GM18951 (cell line): ENCODE data around the gene PDLIM7.

Experiments used
- POLR2A ChIP-seq: IDR thresholded peaks from 4 replicates; pipeline ENCODE4 v1.6.1; 2011; ENCODE audit warnings: mild to moderate bottlenecking; ENCODE audit not compliant: insufficient read length, insufficient read depth; ENCODE audit errors: extremely low read depth
- in situ Hi-C: fragments of 300-500 bp; cut with MboI; formaldehyde crosslinking; loops from one replicate; pipeline ENCODE4 v1.12.0; 2022; ENCODE audit warnings: low sequenced_read_pairs, mixed read lengths, inconsistent platforms; ENCODE audit not compliant: unreplicated experiment

The PDLIM7 gene

DNA sequence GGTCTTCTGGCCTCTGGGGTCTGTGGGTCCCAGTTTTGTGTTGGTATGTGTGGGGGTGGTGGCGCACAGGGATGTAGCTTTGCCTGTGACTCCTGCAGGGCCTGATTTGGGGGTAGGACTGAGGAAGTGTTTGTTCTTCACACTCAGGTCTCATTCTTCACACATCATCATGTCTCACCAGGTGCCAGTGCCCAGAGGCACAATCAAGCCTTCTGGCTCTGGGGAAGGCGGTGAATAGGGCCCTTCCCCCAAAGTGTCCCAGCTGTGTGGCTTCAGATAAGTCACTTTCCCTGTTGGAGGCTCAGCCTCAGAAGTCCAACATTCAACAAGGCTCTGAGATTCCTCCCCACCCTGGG, 29.1 kb downstream of the PDLIM7 start:
- TF ChIP-seq POLR2A: no peak
- in situ Hi-C loops: no loop called here

DNA sequence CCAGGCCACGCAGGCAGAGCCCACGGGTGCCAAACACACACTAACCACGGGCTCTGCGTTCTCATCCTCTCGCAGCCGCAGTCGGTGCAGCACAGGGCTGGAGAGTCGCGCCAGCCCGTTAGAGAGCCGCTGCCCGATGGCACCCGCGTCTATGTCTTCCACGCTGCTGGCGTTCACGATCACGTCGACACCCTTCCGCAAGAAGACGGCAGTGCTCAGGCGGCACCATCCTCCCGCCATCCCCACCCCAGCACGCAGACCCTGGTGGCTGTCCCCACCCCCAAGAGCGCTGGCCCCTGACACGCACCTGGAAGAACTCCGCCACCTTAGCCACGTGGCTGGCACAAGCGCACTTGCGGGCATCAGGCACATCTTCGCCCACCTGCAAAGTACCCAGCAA, 30.0 kb downstream of the PDLIM7 start:
- TF ChIP-seq POLR2A: no peak
- in situ Hi-C loops: no loop called here

DNA sequence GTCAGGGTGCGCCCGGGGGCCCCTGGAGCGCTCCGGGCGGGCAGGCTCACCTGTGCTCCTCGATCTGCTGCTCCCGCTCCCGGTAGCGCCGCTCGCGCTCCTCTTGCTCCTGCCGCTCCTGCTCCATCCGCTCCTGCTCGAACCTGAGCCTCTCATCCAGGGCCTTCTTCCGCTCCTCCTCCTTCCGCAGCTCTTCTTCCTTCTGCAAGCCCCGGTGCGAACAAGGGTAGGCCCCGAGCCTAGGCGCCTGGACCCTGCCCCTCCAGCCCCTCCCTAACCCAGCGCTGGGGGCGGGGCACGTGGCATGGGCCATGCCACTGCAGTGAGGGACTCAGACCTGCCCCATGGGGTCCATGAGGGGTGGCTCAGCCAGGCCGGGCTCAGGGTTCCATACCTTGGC, 30.5 kb downstream of the PDLIM7 start:
- TF ChIP-seq POLR2A: no peak
- in situ Hi-C loops: no loop called here

DNA sequence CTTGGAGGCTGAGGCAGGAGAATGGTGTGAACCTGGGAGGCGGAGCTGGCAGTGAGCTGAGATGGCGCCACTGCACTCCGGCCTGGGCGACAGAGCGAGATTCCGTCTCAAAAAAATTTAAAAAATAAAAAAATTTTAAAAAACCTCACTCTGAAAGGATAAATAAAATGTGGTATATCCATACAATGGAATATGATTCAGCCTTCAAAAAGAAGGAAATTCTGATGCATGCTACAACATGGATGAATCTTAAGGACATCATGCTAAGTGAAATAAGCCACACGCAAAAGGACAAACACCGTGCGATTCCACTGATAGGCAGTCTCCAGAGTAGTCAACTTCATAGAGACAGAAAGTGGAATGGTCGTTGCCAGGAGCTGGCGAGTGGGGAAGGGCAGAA, 32.4 kb downstream of the PDLIM7 start:
- no peak for TF ChIP-seq POLR2A
- in situ Hi-C loops: no loop called here

DNA sequence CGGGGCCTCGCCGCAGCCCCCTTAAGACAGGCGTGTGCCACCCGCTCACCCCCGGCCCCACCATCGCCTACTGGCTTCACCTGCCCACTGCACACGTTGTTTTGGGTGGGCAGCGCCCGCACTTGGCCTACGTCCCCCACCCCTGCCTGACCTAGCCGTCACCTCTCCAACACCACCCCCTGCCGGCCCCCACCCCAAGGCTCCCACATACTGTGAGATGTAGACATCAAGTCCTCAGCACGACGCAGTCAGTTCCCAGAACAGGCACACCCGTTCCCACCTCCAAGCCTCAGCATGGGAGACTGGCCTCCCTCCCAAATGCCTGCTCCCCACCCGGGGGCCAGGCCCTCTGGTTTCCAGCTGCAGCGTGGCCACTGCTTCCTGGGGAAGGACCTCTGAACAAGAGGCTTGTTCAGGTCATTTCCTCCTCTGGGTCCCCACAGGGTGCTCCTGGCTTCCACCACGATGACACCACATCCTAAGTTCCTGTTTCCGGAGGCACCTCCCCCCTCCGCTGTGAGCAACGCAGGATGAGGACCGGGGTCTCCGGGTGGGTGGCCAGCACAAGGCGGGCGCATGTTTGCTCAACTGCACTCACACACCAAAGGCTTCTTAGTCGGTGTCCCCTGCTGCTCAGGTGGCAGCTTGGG, 35.3 kb downstream of the PDLIM7 start:
- in situ Hi-C loops: no loop called here
- no peak for TF ChIP-seq POLR2A

DNA sequence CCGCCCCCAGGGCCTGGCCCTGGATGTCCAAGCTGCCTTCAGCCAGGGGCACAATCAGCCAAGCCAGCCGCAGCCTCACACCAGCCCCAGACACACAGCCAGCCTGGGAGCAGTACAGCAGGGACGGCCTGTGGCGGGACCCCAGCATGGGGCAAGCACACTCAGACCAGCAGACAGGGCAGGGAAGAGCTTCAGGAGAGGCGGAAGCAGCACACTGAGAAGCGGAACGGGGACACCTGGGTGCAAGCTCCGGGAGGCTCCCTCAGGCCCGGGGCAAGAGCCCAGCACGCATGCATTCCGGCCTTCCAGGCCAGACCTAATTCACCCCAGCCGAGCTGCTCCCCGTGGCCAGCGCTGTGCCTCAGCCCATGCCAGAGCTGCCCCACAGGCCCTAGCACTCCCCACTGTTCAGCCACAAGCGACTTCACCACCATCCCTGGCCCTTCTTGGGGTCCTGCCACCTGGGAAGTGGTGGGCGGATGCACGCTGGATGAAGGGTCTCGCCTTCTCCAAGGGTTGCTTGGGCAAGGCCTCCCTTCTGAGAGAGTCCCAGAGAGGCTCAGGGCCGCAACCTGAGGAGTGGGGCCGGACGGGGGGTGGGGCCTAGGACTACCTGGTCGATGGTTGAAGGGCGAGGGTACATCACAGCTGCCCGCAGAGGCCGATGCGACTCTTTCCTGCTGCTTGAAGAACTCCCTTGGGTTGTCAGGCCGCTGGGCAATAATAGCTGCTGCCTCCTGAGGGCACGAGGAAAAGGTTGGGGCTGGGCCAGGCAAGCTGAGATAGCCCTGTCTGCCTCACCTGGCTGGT, 37.4 kb downstream of the PDLIM7 start:
- in situ Hi-C loops: no loop called here
- no peak for TF ChIP-seq POLR2A

DNA sequence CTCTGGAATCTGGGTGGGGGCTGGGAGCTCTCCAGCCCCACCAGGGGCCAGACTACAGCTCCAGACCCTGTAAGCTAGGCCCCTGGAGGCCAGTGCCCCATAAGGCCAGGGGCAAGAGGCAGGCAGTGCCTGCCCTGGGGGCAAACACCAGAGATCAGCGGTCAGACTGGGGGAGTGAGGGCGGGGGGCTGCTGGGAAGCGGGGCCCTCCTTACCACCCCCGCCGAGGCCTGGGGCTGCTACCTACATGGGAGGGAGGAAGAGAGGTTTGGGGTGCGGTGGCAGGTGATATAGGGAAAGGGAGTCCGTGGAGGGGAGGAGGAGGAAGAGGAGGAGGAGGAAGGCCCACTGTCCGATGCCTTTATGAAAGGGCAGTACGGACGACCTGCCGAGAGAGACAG, 38.0 kb downstream of the PDLIM7 start:
- no peak for TF ChIP-seq POLR2A
- in situ Hi-C loops: no loop called here

DNA sequence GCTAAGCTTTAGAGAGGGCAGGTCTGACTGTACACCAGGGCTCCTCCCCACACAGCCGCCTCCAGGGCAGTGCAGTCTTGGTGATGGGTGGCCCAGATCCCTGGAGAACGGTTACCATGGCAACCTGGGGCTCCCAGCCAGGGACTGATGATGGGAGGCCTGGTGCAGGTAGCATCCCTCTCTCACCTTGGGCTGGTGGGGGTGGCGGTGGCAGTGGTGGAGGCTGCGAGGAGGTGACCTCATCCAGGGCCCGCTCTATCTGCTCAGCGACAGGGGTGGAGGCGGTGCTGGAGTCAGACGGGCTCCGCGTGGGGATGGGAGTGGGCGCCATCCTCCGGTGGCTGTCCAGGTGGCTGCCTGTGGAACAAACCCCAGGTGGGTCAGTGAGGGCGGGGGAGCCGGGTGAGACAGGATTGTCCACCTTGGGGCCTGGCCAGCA, 38.5 kb downstream of the PDLIM7 start:
- in situ Hi-C loops: no loop called here
- no peak for TF ChIP-seq POLR2A

DNA sequence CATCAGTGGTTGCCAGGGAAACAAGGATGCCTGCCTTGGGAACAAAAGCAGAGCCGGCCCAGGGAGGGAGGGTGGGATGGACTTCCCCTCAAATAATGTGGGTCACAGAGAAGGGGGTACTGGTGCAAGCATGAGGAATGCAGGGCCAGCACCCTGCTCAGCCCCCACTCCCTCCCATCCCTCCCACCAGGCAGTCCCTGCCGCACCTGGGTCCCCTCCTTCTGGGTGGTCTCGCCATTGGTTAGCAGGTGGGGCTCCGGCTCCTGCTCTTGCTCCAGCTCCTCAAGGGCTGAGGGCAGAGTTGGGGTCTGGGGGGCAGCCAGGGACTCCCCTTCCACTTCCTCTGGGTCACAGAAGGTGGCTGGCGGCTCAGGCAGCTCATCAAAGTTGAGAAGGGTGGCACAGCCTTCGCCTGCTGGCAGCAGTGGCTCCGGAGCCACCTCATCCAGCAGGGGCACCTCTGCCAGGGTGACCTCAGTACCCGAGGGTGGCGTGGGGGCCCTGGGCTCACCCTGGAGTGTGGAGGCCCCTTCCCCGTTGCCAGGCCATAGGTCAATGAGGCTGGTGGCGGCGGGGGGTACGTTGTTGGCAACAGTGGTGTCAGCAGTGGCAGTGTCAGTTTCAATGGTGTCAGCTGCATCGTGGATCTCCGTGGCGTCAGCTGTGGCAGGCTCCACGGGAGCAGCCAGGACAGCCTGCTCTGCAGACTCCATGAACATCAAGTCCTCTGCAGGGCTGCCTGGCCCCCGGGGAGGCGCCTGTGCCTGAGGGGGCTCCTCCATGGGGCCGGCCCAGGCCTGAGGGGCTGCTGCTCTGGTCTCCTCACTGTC, 39.3 kb downstream of the PDLIM7 start:
- in situ Hi-C loops: no loop called here
- TF ChIP-seq POLR2A: no peak

DNA sequence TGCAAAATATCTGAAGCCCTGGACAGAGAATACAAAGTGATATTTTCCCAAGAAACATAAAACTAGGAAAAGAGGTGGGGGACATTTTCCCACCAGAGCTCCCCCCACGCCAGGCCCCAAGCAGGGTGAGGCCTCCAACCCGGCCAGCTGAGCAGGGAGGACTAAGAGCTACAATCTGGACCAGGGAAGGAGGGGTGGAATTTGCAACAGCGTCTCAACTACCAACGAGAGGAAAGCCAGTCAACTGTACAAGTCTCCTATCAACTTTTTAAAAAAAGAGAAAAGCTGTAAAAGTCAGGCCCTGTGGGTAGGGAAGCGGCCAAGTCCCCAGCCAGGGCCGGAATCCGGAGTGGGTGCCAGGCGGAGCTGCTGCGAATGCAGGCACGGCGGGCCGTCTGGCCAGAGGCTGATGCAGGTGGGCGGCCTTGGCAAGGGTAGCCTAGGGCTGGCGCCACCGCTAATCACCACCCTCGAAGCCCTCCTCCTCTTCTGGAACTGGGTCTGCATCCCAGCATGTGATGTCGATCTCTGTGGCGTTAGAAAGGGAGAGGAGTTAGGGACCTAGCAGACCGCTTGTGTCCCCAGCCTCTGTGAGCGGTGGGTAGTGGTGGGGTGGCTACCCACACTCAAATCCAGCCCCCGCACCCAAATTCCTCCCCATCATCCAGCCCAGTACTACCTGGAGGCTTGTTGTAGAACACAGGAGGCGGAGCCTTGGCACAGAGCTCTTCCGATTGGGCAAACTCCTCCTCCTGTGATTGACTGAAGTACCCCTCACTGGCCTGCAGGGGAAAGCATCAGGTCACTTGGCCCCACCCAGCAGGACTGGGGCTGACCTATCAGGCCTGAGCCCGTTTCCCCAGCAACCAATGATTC, 40.2 kb downstream of the PDLIM7 start:
- TF ChIP-seq POLR2A: no peak
- in situ Hi-C loops: no loop called here

DNA sequence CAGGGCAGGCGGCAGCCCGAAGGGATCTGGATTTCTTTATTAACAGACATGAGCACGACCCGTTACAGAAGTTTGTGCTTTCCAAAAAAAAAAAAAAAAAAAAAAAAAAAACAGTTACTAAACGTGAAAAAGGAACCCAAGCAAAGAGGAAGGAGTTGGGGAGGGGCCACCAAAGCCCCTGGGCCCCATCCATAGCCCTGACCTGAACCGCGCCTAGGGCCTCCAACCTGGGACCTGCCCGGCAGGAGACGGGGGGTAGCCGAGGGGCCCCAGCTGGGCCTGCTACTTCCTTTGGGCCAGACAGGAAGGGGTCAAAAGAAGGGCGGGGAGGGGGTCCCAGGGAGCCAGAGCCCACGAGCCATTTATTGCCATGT, 40.8 kb downstream of the PDLIM7 start:
- TF ChIP-seq POLR2A: no peak
- in situ Hi-C loops: no loop called here

DNA sequence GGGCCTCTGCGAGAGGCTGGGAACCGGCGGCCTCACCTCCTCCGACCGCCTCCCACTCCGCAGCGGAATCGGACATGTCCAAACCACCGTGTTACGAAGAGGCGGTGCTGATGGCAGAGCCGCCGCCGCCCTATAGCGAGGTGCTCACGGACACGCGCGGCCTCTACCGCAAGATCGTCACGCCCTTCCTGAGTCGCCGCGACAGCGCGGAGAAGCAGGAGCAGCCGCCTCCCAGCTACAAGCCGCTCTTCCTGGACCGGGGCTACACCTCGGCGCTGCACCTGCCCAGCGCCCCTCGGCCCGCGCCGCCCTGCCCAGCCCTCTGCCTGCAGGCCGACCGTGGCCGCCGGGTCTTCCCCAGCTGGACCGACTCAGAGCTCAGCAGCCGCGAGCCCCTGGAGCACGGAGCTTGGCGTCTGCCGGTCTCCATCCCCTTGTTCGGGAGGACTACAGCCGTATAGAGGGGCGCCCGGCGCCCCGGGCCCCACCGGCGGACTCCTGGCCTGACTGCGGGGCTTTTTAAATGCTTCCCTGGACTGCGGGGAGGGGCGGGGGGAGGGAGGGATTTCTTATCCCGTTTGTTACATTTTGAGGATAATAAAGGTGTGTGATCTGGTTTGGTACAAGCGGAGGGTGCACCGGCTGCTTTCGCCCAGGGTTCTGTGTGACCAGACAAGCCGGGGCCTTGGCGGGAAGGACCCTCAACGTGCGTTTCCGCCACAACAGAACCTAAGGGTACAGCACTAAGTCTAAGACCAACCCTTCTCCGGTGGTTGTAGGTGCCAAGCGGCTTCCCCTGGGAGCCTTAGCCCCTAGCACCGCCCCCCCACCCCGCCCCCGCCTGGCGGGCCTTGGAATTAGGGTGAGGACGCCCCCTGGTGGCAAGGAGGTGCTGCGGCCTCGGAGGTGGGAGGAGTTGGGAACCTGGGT, 41.5 kb downstream of the PDLIM7 start:
- in situ Hi-C loops: no loop called here

DNA sequence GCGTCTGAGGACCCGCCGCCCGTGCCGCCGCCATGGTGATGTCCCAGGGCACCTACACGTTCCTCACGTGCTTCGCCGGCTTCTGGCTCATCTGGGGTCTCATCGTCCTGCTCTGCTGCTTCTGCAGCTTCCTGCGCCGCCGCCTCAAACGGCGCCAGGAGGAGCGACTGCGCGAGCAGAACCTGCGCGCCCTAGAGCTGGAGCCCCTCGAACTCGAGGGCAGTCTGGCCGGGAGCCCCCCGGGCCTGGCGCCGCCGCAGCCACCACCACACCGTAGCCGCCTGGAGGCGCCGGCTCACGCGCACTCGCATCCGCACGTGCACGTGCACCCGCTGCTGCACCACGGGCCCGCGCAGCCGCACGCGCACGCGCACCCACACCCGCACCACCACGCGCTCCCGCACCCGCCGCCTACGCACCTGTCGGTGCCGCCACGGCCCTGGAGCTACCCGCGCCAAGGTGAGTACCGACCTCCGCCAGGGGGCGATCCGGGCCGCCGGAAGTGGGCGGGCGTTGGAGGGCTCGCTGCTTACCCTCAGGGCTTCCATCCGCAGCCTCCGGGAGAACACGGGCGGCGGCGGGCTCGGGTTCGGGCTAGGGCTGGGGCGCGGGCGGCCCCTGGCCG, 42.3 kb downstream of the PDLIM7 start:
- TF ChIP-seq POLR2A: peak; percentile 65
- in situ Hi-C loops: no loop called here

More for the DNA sequence above, 41.5 kb downstream of the PDLIM7 start:
- TF ChIP-seq POLR2A: peak; percentile 42
